Ramos (cell line): ENCODE data around the gene IFIT2.

Experiments
- in situ Hi-C: fragments of 300-500 bp; cut with MboI; formaldehyde crosslinking; loops from one replicate; pipeline ENCODE4 v1.14.3; 2022; ENCODE audit warnings: low sequenced_read_pairs; ENCODE audit not compliant: unreplicated experiment

The IFIT2 gene

GRCh38 chr10:89355394-89355931 is 53.6 kb downstream of the IFIT2 start:
- in situ Hi-C loops, result no loop called here

- in situ Hi-C loops, result no loop called here
These were observed 55.2 kb downstream of the IFIT2 start for GRCh38 chr10:89357096-89357495.

GRCh38 chr10:89357975-89358374 is 56.1 kb downstream of the IFIT2 start:
- in situ Hi-C loops, result no loop called here
